Activated naive CD4-positive, alpha-beta T cell treated with anti-CD3 and anti-CD28 coated beads for 36 hours (primary cell): ENCODE measurements around the gene ADAMTS14. TPM values are rescaled to one million over a fixed set of nuclear protein-coding genes. Genes with fewer than 3 reads are reported as not detected.

Source experiments
- CTCF ChIA-PET: fragments of 350-600 bp; sonication (Branson Sonifier 250); formaldehyde crosslinking; loops from one replicate; lab custom pipeline; 2021; ENCODE audit warnings: antibody characterized with exemption; lab: Charles Lee
- DNase-seq: peaks from one replicate; pipeline ENCODE4 v3.0.0-alpha.2; 2020
- H3K27ac Mint-ChIP-seq: one replicate; pipeline ENCODE4 v1.8.0; 2021; ENCODE audit warnings: mild to moderate bottlenecking, mixed read lengths
- H3K27me3 Mint-ChIP-seq: one replicate; pipeline ENCODE4 v1.8.0; 2021; ENCODE audit warnings: low read depth, mixed read lengths
- H3K36me3 Mint-ChIP-seq: one replicate; pipeline ENCODE4 v1.8.0; 2021; ENCODE audit warnings: low read depth, mixed read lengths
- H3K4me1 Mint-ChIP-seq: one replicate; pipeline ENCODE4 v1.8.0; 2021; ENCODE audit warnings: low read depth, mixed read lengths
- H3K4me3 Mint-ChIP-seq: one replicate; pipeline ENCODE4 v1.8.0; 2021; ENCODE audit warnings: mild to moderate bottlenecking, moderate library complexity, mixed read lengths
- H3K9me3 Mint-ChIP-seq: one replicate; pipeline ENCODE4 v1.8.0; 2021; ENCODE audit warnings: mixed read lengths
- intact Hi-C: fragments of 100-400 bp; cut with micrococcal nuclease; formaldehyde crosslinking; loops from one replicate; pipeline ENCODE4 v1.15.1; 2023
- total RNA-seq, 2 experiments: library from RNA; stranded (reverse); gene quantifications; one replicate each; pipeline ENCODE4 v1.2.3, GENCODE V29; 2021

ADAMTS14 gene
- total RNA-seq, 2 experiments from 2014 or later = not detected

DNA sequence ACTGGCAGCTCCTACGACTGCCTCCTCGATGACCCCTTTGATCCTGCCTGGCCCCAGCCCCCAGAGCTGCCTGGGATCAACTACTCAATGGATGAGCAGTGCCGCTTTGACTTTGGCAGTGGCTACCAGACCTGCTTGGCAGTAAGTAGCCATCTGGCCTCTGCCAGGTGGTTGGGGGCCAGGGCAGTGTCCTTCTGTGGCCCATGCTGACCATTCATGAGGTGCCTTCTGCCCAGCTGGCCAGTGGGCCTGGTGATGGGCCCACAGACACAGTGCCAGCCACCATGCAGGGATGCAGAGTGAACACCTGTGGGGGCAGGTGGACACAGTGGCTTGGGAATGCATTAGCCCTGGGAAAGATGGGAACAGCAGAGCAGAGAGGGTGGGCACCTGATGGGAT, 62.9 kb downstream of the ADAMTS14 start:
- DNase-seq = no peak
- CTCF ChIA-PET = no interaction called here
- H3K4me3 Mint-ChIP-seq = no peak overlapping the region
- H3K27ac Mint-ChIP-seq = no peak overlapping the region
- no peaks in the 10 kb centered on the region for H3K4me1 Mint-ChIP-seq
- no peaks in the 10 kb centered on the region for H3K27me3 Mint-ChIP-seq
- intact Hi-C loops = no loop called here
- H3K36me3 Mint-ChIP-seq = no peaks in the 10 kb centered on the region
- H3K9me3 Mint-ChIP-seq = no peaks in the 10 kb centered on the region

DNA sequence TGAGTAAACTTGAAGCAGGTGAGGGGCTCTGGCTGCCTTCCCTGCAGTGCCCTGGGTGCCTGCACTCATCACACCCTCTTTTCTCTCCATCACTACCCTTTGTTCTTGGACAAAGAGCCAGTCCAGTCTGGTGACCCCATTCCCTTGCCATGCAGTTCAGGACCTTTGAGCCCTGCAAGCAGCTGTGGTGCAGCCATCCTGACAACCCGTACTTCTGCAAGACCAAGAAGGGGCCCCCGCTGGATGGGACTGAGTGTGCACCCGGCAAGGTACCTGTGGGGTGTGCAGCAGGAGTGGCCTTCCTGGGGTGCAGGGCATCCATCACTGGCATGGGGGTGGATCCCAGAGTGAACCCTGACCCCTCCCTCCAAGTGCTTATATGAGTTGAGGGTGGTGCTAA, 64.2 kb downstream of the ADAMTS14 start:
- no peaks in the 10 kb centered on the region for H3K36me3 Mint-ChIP-seq
- no peaks in the 10 kb centered on the region for H3K27me3 Mint-ChIP-seq
- intact Hi-C loops = no loop called here
- DNase-seq = no peak
- CTCF ChIA-PET = no interaction called here
- H3K9me3 Mint-ChIP-seq = no peaks in the 10 kb centered on the region
- H3K4me1 Mint-ChIP-seq = no peaks in the 10 kb centered on the region
- no peak overlapping the region for H3K27ac Mint-ChIP-seq
- no peak overlapping the region for H3K4me3 Mint-ChIP-seq

GRCh38 chr10:70737250-70737649, 64.9 kb downstream of the ADAMTS14 start:
- no peaks in the 10 kb centered on the region for H3K9me3 Mint-ChIP-seq
- intact Hi-C loops = no loop called here
- H3K4me3 Mint-ChIP-seq = no peak overlapping the region
- no peak for DNase-seq
- H3K36me3 Mint-ChIP-seq = no peaks in the 10 kb centered on the region
- H3K27me3 Mint-ChIP-seq = no peaks in the 10 kb centered on the region
- no peak overlapping the region for H3K27ac Mint-ChIP-seq
- H3K4me1 Mint-ChIP-seq = no peaks in the 10 kb centered on the region
- CTCF ChIA-PET = no interaction called here

GRCh38 chr10:70738006-70738760, 65.9 kb downstream of the ADAMTS14 start:
- DNase-seq = no peak
- H3K4me1 Mint-ChIP-seq = no peaks in the 10 kb centered on the region
- H3K36me3 Mint-ChIP-seq = no peaks in the 10 kb centered on the region
- CTCF ChIA-PET = interaction anchor here (0.7 to 1.6 kb wide), 3 partner anchors 29 to 188 kb away, joined by 3 to 5 read pairs (median 4); no protein-coding TSS in a partner anchor
- intact Hi-C loops = no loop called here
- H3K27me3 Mint-ChIP-seq = no peaks in the 10 kb centered on the region
- no peaks in the 10 kb centered on the region for H3K9me3 Mint-ChIP-seq
- H3K27ac Mint-ChIP-seq = no peak overlapping the region
- no peak overlapping the region for H3K4me3 Mint-ChIP-seq

- Mint-ChIP-seq H3K4me3 (no peak overlapping the region), H3K4me1 (no peaks in the 10 kb centered on the region), H3K27me3 (no peaks in the 10 kb centered on the region), H3K27ac (no peak overlapping the region), H3K36me3 (no peaks in the 10 kb centered on the region), H3K9me3 (no peaks in the 10 kb centered on the region)
- DNase-seq = no peak
- CTCF ChIA-PET = interaction anchor here (0.9 to 1.9 kb wide), 4 partner anchors 21 to 277 kb away, joined by 3 to 5 read pairs (median 4); no protein-coding TSS in a partner anchor
- intact Hi-C loops = no loop called here
Observed at GRCh38 chr10:70738761-70739121, 66.4 kb downstream of the ADAMTS14 start.

DNA sequence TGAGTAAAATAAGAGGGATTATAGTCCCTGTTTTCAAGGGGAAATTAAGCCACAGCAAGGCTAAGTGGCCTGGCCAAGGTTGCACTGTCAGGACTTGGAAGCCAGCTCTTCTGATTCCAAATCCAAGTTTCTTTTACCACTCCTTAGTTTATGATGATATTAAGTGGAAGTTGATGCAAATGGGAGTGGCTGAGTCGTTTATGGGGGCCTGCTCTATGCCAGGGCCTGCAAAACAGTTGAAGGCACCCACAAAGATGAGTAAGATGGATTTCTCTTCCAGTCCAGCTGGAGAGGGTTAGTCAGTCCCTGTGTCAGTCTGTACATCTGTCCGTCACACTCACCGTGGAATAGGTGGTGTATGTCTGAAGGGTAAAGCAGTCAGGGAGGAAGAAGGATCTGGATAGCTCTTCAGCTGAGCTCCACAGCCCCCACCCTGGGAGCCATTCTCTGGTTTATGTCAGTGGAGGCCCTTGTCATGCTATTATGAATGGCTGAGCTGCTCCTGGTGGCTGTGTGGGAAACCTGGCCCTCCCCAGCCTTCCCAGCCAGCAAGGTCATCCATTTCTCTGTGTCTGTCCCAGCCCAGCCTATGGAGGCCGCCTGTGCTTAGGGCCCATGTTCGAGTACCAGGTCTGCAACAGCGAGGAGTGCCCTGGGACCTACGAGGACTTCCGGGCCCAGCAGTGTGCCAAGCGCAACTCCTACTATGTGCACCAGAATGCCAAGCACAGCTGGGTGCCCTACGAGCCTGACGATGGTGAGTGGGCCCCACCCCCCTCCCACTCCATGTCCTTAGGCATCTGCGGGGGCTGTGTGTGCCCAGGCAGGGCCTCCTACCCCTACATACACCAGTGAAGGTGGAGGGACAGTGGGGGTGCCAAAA, 68.3 kb downstream of the ADAMTS14 start:
- no peak for DNase-seq

DNA sequence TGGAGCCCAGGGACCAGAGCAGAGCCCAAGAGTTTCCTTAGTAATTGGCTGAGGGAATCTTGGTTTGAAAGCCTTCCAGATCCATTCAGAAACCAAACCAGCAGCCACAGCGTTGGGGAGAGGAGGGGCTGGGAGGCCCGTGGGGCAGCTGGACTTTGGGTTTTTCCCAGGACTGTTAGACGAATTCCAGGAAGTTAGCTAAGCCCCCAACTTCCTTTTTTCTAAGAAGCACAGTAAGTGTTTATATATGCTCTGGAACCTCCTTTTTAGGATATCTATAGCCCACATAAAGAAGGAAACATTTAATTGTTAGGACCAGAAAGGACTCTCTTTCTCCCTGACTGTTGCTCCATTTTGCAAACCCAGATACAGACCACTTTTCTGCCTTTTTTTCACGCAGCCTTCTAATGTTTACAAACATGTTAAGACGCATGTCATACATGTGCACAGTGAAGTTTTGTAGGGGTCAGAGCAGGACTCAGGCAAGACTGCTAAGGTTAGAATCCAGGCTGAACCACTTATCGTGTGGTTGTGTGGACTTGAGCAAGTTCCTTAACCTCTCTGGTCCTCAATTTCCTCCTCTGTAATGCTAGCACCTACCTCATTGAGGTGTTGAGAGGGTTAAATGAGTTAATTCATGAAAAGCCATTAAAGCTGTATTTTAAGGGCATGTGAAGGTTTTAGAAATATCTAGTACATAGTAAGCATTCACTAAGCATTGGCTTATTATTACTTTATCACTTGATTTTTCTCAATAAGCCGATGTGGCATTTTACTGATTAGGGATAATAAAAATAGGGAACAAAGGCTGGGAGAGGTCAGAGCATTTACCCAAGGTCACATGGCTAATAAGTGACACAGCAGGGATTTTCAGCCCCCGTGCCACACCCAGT, 70.5 kb downstream of the ADAMTS14 start:
- Mint-ChIP-seq H3K27me3 (no peaks in the 10 kb centered on the region), H3K27ac (no peak overlapping the region), H3K36me3 (no peaks in the 10 kb centered on the region), H3K9me3 (no peaks in the 10 kb centered on the region), H3K4me1 (no peaks in the 10 kb centered on the region), H3K4me3 (no peak overlapping the region)
- DNase-seq = no peak
- CTCF ChIA-PET = interaction anchor here (0.7 kb wide), 1 partner anchor 290 kb away, joined by 3 read pairs; no protein-coding TSS in a partner anchor
- intact Hi-C loops = no loop called here

More for the DNA sequence above, 68.3 kb downstream of the ADAMTS14 start:
- H3K36me3 Mint-ChIP-seq = no peaks in the 10 kb centered on the region
- no peak overlapping the region for H3K4me3 Mint-ChIP-seq
- intact Hi-C loops = no loop called here
- no peaks in the 10 kb centered on the region for H3K9me3 Mint-ChIP-seq
- H3K27me3 Mint-ChIP-seq = no peaks in the 10 kb centered on the region
- CTCF ChIA-PET = interaction anchor here (0.6 to 1.9 kb wide), 4 partner anchors 18 to 468 kb away, joined by 3 to 9 read pairs (median 4); no protein-coding TSS in a partner anchor
- no peak overlapping the region for H3K27ac Mint-ChIP-seq
- no peaks in the 10 kb centered on the region for H3K4me1 Mint-ChIP-seq

- CTCF ChIA-PET = no interaction called here
- H3K27ac Mint-ChIP-seq = no peak overlapping the region
Observed at GRCh38 chr10:70743430-70743788, 71.1 kb downstream of the ADAMTS14 start.

DNA sequence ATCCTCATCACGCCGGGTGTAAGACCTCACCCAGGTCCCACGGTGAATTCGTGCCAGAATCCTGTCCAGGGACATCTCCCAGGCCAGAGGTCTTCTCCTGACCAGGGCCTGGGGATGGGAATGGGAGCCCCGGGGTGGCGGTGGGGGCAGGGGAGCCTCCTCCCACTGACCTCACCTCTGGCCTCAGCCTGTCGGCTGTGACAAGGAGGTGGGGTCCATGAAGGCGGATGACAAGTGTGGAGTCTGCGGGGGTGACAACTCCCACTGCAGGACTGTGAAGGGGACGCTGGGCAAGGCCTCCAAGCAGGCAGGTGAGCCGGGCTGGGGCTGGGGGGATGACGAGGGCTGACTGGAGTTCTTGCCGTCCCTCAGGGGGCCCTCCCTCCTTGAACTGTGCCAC, 71.6 kb downstream of the ADAMTS14 start:
- H3K36me3 Mint-ChIP-seq = no peaks in the 10 kb centered on the region
- H3K4me3 Mint-ChIP-seq = no peak overlapping the region
- no peaks in the 10 kb centered on the region for H3K27me3 Mint-ChIP-seq
- DNase-seq = no peak
- CTCF ChIA-PET = no interaction called here
- no peaks in the 10 kb centered on the region for H3K4me1 Mint-ChIP-seq
- intact Hi-C loops = no loop called here
- H3K9me3 Mint-ChIP-seq = no peaks in the 10 kb centered on the region
- no peak overlapping the region for H3K27ac Mint-ChIP-seq

More at GRCh38 chr10:70743430-70743788, 71.1 kb downstream of the ADAMTS14 start:
- Mint-ChIP-seq H3K4me1 (no peaks in the 10 kb centered on the region), H3K4me3 (no peak overlapping the region), H3K27me3 (no peaks in the 10 kb centered on the region), H3K36me3 (no peaks in the 10 kb centered on the region), H3K9me3 (no peaks in the 10 kb centered on the region)
- no peak for DNase-seq
- intact Hi-C loops = no loop called here

- no peak for DNase-seq
- H3K4me3 Mint-ChIP-seq = no peak overlapping the region
- no peaks in the 10 kb centered on the region for H3K36me3 Mint-ChIP-seq
- H3K27me3 Mint-ChIP-seq = no peaks in the 10 kb centered on the region
- intact Hi-C loops = no loop called here
- H3K9me3 Mint-ChIP-seq = no peaks in the 10 kb centered on the region
- CTCF ChIA-PET = no interaction called here
- H3K4me1 Mint-ChIP-seq = no peaks in the 10 kb centered on the region
- H3K27ac Mint-ChIP-seq = no peak overlapping the region
Observed at GRCh38 chr10:70744617-70745143, 72.4 kb downstream of the ADAMTS14 start.

DNA sequence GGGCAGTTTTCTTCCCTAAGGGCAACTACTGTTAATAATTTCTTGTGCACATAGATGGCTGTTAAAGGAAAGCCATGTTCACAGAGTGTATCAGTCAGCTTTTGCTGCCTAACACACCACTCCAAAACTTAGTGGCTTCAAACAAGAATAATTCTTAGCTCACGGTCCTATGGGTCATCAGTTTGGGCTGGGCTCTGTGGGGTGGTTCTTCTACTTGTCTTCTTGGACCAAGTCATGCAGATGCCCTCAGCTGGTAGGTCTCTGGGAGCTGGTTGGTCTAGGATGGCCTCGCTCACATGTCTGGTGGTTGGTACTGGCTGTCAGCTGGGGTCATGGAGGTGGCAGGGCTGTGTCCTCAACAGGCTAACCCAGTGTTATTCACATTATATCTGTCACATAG, 73.2 kb downstream of the ADAMTS14 start:
- H3K27ac Mint-ChIP-seq = no peak overlapping the region
- intact Hi-C loops = no loop called here
- no peaks in the 10 kb centered on the region for H3K4me1 Mint-ChIP-seq
- no peak for DNase-seq
- H3K9me3 Mint-ChIP-seq = no peaks in the 10 kb centered on the region
- H3K4me3 Mint-ChIP-seq = no peak overlapping the region
- CTCF ChIA-PET = interaction anchor here (0.5 to 1.2 kb wide), 4 partner anchors 13 to 1731 kb away, joined by 3 to 5 read pairs (median 3); no protein-coding TSS in a partner anchor
- H3K27me3 Mint-ChIP-seq = no peaks in the 10 kb centered on the region
- no peaks in the 10 kb centered on the region for H3K36me3 Mint-ChIP-seq
